ENCODE measurements around the gene CNIH2.

Gene CNIH2

DNA sequence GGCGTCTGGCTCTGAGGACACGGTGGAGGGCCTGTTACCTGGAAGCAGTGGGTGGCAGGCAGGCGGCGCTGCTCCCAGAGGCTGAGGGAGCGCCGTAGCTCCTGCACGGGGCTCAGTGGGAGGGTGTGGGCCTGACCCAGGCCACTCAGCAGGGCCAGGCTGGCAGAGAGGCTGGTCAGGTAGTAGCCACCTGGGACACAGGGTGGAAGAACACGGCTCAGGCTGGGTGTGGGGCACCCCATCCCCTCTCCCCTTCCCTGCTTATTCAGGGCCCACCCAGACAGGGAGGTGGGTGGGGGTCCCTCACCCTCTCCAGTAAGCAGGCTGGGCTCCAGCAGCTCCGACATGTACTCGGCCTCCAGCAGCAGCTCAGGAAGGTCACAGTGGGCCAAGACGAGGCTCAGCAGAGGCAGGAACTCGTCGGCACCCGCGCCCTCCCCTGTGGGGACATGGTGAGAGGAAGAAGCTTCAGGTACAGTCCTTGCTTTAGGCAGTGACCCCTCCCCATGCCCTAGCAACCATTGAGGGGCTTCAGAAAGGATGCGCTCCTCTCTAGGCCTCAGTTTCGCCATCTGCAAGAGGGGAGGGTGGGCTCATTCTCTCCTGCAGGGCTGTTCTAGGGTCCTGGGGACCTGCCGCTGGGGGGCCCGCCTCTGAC lies 55.4 kb downstream of the CNIH2 start:
- no peak for DNase-seq

All from NCI-H2171 (cell line).